Thyroid gland (tissue), 4 donors: ENCODE results near the gene POC1A. TPM values are rescaled to one million over a fixed set of nuclear protein-coding genes. Genes with fewer than 3 reads are reported as not detected.

Experiments
- DNase-seq, 2 donors: peaks; one replicate each; pipeline ENCODE4 v3.0.0-alpha.2; 2019
- H3K27ac ChIP-seq, 3 donors: fragments of 200-600 bp; sonication (generic); 1 replicate in 2 of 3; 2 replicates in 1 of 3; pipeline ENCODE4 v1.5.1; 2016 to 2019; ENCODE audit warnings: mild to moderate bottlenecking in 1 of 3, moderate library complexity in 1 of 3
- H3K27me3 ChIP-seq: fragments of 200-600 bp; sonication (generic); one replicate; pipeline ENCODE4 v1.5.1; 2019
- H3K36me3 ChIP-seq, 2 donors: fragments of 200-600 bp; sonication (generic); one replicate each; pipeline ENCODE4 v1.5.1; 2016 to 2019
- H3K4me1 ChIP-seq, 2 donors: fragments of 200-600 bp; sonication (generic); one replicate each; pipeline ENCODE4 v1.5.1; 2017 to 2019
- H3K4me3 ChIP-seq, 3 donors: fragments of 200-600 bp; sonication (generic); replicated peaks in 1 of 3; 1 replicate in 2 of 3; 2 replicates in 1 of 3; pipeline ENCODE4 v1.5.1; 2016; ENCODE audit warnings: mild to moderate bottlenecking in 1 of 3
- H3K9me3 ChIP-seq: fragments of 200-600 bp; sonication (generic); one replicate; pipeline ENCODE4 v1.5.1; 2017
- POLR2A ChIP-seq, 2 donors: fragments of 450-650 bp; IDR thresholded peaks; one replicate each; pipeline ENCODE4 v1.6.1; 2017; ENCODE audit warnings: antibody characterized with exemption in 2 of 2, mild to moderate bottlenecking in 2 of 2, moderate library complexity in 1 of 2
- WGBS, 2 donors: methylation state at CpG; one replicate each; pipeline ENCODE4 v1.1.5; 2017; 5-methylcytosine and 5-hydroxymethylcytosine counted together
- intact Hi-C: fragments of 100-400 bp; cut with DNase I; formaldehyde crosslinking; loops from one replicate; pipeline ENCODE4 v1.15.1; 2023
- total RNA-seq, 4 donors: library from RNA; depleted of rRNA; stranded (reverse); fragments of >200 nt; gene quantifications; one replicate each; pipeline ENCODE4 v1.2.3, GENCODE V29; 2016
- TF ChIP-seq, protein P1 (sequence below), 6 experiments: fragments of 200-600 bp in 3 of 6; fragments of 450-650 bp in 3 of 6; sonication (generic) in 3 of 6; IDR thresholded peaks; one replicate each; pipeline ENCODE4 v1.5.1; 2016 to 2019; ENCODE audit warnings: antibody characterized with exemption in 6 of 6, mild to moderate bottlenecking in 2 of 6, inconsistent platforms in 1 of 6, moderate library complexity in 1 of 6

POC1A gene
- total RNA-seq, 4 donors from 2014 or later, result 0.40 to 2.8 (median 1.5) TPM

DNA sequence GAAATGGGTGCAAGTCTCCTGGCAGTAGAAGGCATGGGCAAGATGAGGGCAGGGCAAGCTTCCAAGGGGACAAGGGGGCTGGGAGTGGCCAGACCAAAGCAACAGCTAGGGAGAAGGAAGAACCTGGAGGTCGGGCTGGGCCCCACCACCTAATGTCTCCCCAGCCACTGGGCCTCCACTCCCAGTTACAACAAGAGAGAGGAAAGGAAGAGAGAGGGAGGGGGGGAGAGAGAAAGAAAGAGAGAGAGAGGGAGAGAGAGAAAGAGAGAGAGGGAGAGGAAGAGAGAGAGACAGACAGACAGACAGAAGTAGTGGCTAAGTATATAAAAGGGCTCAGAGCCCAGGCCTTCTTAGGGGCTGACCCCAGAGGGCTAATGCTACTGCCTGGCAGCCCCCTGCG, 104.7 kb downstream of the POC1A start:
- peaks cover 17 to 35% of the 10 kb centered on the region in 2 donors for H3K36me3 ChIP-seq
- DNase-seq, result no peak
- intact Hi-C loops, result no loop called here
- H3K9me3 ChIP-seq, result no peaks in the 10 kb centered on the region
- no peak overlapping the region for H3K4me3 ChIP-seq
- TF ChIP-seq POLR2A (IDR thresholded peaks at IDR 0.05), result no peak
- TF ChIP-seq, protein P1, sequence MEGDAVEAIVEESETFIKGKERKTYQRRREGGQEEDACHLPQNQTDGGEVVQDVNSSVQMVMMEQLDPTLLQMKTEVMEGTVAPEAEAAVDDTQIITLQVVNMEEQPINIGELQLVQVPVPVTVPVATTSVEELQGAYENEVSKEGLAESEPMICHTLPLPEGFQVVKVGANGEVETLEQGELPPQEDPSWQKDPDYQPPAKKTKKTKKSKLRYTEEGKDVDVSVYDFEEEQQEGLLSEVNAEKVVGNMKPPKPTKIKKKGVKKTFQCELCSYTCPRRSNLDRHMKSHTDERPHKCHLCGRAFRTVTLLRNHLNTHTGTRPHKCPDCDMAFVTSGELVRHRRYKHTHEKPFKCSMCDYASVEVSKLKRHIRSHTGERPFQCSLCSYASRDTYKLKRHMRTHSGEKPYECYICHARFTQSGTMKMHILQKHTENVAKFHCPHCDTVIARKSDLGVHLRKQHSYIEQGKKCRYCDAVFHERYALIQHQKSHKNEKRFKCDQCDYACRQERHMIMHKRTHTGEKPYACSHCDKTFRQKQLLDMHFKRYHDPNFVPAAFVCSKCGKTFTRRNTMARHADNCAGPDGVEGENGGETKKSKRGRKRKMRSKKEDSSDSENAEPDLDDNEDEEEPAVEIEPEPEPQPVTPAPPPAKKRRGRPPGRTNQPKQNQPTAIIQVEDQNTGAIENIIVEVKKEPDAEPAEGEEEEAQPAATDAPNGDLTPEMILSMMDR (IDR thresholded peaks at IDR 0.05), result no peak
- WGBS, 2 donors, result 83% methylated on average over 2 of the region's 2 CpGs
- no peak overlapping the region for H3K27ac ChIP-seq
- H3K4me1 ChIP-seq, result peaks cover 22 to 67% of the 10 kb centered on the region in 2 donors
- H3K27me3 ChIP-seq, result no peaks in the 10 kb centered on the region

DNA sequence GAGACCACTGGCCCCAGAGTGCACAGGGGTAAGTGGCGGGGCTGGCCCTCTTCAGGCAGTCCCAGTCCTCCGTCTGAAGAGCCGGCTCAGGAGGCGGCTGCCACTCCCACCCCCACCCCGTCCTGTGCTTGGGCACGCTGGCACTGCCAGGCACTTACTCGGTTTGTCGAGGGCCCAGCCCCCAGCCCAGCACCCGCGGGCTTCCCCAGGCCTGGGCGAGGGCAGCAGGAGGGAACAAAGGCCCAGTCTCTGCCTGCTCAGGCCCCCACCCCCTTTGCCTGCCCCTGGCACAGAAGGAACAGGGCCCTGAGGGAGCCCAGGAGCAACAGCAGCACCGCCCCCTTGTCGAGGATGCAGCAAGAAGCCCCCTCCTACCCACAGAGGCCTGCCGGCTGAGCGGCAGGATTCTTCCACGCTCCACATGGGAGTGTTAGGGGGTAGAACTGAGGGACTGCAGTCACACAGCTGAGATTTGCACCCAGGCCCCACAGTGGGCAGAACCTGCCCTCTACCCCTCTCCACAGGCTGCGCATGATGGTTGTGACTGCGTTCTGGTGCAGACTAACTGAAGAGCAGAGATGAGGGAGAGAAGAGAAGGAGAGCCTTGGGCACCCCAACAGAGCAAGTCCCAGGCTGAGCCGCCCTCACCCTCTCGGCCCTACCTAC, 106.8 kb downstream of the POC1A start:
- intact Hi-C loops, result no loop called here
- Histone ChIP-seq H3K4me1 (peaks cover 13 to 47% of the 10 kb centered on the region in 2 donors), H3K27me3 (no peaks in the 10 kb centered on the region), H3K27ac (peak overlapping the region in 1 of 3 donors; percentile 28), H3K9me3 (no peaks in the 10 kb centered on the region), H3K4me3 (no peak overlapping the region), H3K36me3 (peaks cover 17 to 31% of the 10 kb centered on the region in 2 donors)
- peak; percentile 47 to 73 for DNase-seq
- WGBS, 2 donors, result 60 to 77% methylated on average over 7 to 15 of the region's 20 CpGs
- TF ChIP-seq, protein P1 (IDR thresholded peaks at IDR 0.05), result no peak

DNA sequence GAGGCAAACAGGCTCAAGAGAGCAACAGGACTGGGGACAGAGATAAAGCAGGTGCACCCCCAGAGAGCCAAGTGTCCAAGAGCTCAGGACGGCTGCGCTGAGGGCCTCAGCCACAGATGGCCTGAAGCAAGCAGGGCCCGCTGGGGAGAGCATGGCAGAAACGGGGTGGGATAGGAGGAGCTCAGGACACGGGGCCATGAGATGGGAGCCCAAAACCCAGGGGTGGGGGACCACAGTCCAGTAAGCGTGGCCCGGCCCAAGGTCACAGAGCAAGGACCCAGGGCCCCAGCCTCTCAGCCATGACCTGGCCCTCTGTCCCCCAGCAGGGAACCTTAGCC, 107.4 kb downstream of the POC1A start:
- Histone ChIP-seq H3K27me3 (no peaks in the 10 kb centered on the region), H3K36me3 (peaks cover 17 to 30% of the 10 kb centered on the region in 2 donors), H3K27ac (peak overlapping the region in 2 of 3 donors; percentile 13 to 28), H3K4me1 (peaks cover 13 to 42% of the 10 kb centered on the region in 2 donors), H3K9me3 (no peaks in the 10 kb centered on the region), H3K4me3 (no peak overlapping the region)
- 85 to 86% methylated on average over 7 of the region's 7 CpGs for WGBS, 2 donors
- TF ChIP-seq, protein P1 (IDR thresholded peaks at IDR 0.05), result no peak
- DNase-seq, result no peak
- intact Hi-C loops, result no loop called here

DNA sequence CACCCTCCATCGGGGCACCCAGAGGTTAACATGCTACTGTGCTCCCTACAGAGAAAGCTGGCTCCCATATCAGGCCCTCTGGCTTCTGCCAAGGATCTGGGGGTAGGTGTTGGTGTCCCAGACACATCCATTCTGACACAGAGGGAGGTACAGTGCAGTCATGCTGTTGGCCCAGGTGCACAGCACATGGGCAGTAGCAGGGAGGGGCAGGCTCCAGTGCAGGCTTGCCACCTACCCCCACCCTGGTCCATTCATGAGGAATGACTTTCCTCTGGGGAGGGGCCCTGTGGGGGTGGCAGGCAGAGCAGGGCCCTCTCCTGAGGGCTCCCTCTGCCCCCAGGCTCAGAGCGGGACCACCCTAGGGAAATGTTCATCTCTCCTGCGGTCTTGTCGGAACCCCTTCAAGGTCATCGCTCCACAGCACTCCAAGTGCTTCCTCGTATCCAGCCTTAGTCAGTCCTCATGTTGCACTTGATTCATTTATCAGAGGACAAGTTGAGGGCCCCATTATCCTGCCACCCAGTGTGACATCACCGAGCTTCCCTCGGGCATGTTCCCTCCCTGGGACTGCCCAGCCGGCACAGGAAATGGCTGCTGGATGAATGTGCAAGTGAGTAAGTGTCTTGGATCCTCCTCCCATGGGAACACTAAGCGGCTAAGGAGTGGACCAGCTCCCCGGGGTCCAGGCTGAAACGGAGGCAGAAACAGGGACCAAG, 107.9 kb downstream of the POC1A start:
- H3K4me1 ChIP-seq, result peaks cover 13 to 37% of the 10 kb centered on the region in 2 donors
- DNase-seq, result no peak
- H3K27ac ChIP-seq, result peak overlapping the region in 1 of 3 donors; percentile 13
- TF ChIP-seq, protein P1 (IDR thresholded peaks at IDR 0.05), result no peak
- TF ChIP-seq POLR2A (IDR thresholded peaks at IDR 0.05), result no peak
- H3K4me3 ChIP-seq, result no peak overlapping the region
- H3K9me3 ChIP-seq, result no peaks in the 10 kb centered on the region
- WGBS, 2 donors, result 80 to 87% methylated on average over 11 to 12 of the region's 12 CpGs
- peaks cover 15 to 24% of the 10 kb centered on the region in 2 donors for H3K36me3 ChIP-seq
- intact Hi-C loops, result no loop called here
- H3K27me3 ChIP-seq, result no peaks in the 10 kb centered on the region
